Mesenchymal stem cell (in vitro differentiated cells and primary cell): ENCODE measurements around the gene SLC25A18.
"Not testable (repeated sequence)": the region's sequence is repeated elsewhere in the genome, so short reads cannot be mapped to it uniquely, and the experiment has no call there.

Experiments
- DNase-seq: peaks from one replicate; pipeline ENCODE4 v3.0.0-alpha.2; 2013
- H2AFZ ChIP-seq: one replicate; pipeline ENCODE4 v1.6.1; 2013; ENCODE audit warnings: low read depth, mild to moderate bottlenecking, control low read depth, inconsistent platforms, low read length, moderate library complexity
- H2AK5ac ChIP-seq: 2 replicates; pipeline ENCODE4 v1.6.1; 2013; ENCODE audit warnings: low read length, moderate library complexity, mild to moderate bottlenecking, inconsistent platforms; ENCODE audit not compliant: severe bottlenecking
- H2BK120ac ChIP-seq: one replicate; pipeline ENCODE4 v1.6.1; 2013; ENCODE audit warnings: low read depth, mild to moderate bottlenecking, inconsistent platforms, low read length, moderate library complexity
- H2BK12ac ChIP-seq, 2 experiments: one replicate each; pipeline ENCODE4 v1.6.1; 2013; ENCODE audit warnings: inconsistent platforms in 2 of 2, low read length in 2 of 2, mild to moderate bottlenecking in 2 of 2, moderate library complexity in 2 of 2, control low read depth in 1 of 2
- H2BK15ac ChIP-seq: one replicate; pipeline ENCODE4 v1.6.1; 2013; ENCODE audit warnings: mild to moderate bottlenecking, low read depth, inconsistent platforms; ENCODE audit not compliant: poor library complexity, severe bottlenecking
- H2BK5ac ChIP-seq: 2 replicates; pipeline ENCODE4 v1.6.1; 2013; ENCODE audit warnings: low read depth, mild to moderate bottlenecking, low read length, control low read depth, inconsistent platforms; ENCODE audit not compliant: poor library complexity, severe bottlenecking
- H3K14ac ChIP-seq, 2 experiments: one replicate each; pipeline ENCODE4 v1.6.1; 2013; ENCODE audit warnings: inconsistent platforms in 2 of 2, low read length in 2 of 2, control low read depth in 1 of 2, mild to moderate bottlenecking in 1 of 2, moderate library complexity in 1 of 2
- H3K18ac ChIP-seq, 2 experiments: one replicate each; pipeline ENCODE4 v1.6.1; 2013; ENCODE audit warnings: inconsistent platforms in 2 of 2, low read length in 2 of 2, control low read depth in 1 of 2, low read depth in 1 of 2, mild to moderate bottlenecking in 1 of 2
- H3K23ac ChIP-seq, 2 experiments: one replicate each; pipeline ENCODE4 v1.6.1; 2013; ENCODE audit warnings: inconsistent platforms in 2 of 2, low read length in 2 of 2, mild to moderate bottlenecking in 2 of 2, moderate library complexity in 2 of 2, control low read depth in 1 of 2
- H3K27ac ChIP-seq: 2 replicates; pipeline ENCODE4 v1.5.1; 2013; ENCODE audit warnings: mild to moderate bottlenecking, moderate library complexity, low read length, control low read depth, inconsistent platforms; ENCODE audit not compliant: poor library complexity, severe bottlenecking
- H3K27me3 ChIP-seq, 2 experiments: 2 replicates each; pipeline versions ENCODE4 v1.6.1 to v1.7.0; 2013; ENCODE audit warnings: low read length in 2 of 2, mild to moderate bottlenecking in 2 of 2, moderate library complexity in 2 of 2, control low read depth in 1 of 2, inconsistent platforms in 1 of 2; ENCODE audit not compliant: control insufficient read depth in 1 of 2, insufficient read depth in 1 of 2
- H3K36me3 ChIP-seq, 2 experiments: 2 replicates each; pipeline versions ENCODE4 v1.6.1 to v1.7.0; 2013; ENCODE audit warnings: low read length in 2 of 2, control low read depth in 1 of 2, inconsistent platforms in 1 of 2, low read depth in 1 of 2, mild to moderate bottlenecking in 1 of 2; ENCODE audit not compliant: insufficient read depth in 2 of 2, control insufficient read depth in 1 of 2
- H3K4ac ChIP-seq, 2 experiments: one replicate each; pipeline ENCODE4 v1.6.1; 2013; ENCODE audit warnings: inconsistent platforms in 2 of 2, low read length in 2 of 2, mild to moderate bottlenecking in 2 of 2, moderate library complexity in 2 of 2, control low read depth in 1 of 2, low read depth in 1 of 2
- H3K4me1 ChIP-seq: 2 replicates; pipeline ENCODE4 v1.6.1; 2013; ENCODE audit warnings: low read depth, low read length, control low read depth; ENCODE audit not compliant: control insufficient read depth, insufficient read depth
- H3K4me2 ChIP-seq: 2 replicates; pipeline ENCODE4 v1.6.1; 2013; ENCODE audit warnings: low read length, mild to moderate bottlenecking, inconsistent platforms; ENCODE audit not compliant: poor library complexity, severe bottlenecking
- H3K4me3 ChIP-seq, 2 experiments: 2 replicates each; pipeline versions ENCODE4 v1.5.1 to v1.7.0; 2013; ENCODE audit warnings: low read length in 2 of 2, mild to moderate bottlenecking in 2 of 2, control low read depth in 1 of 2, low read depth in 1 of 2; ENCODE audit not compliant: insufficient read depth in 1 of 2
- H3K79me1 ChIP-seq: replicated peaks from 2 replicates; pipeline ENCODE4 v1.6.1; 2013; ENCODE audit warnings: mild to moderate bottlenecking, control low read depth, low read length, inconsistent platforms; ENCODE audit not compliant: poor library complexity, severe bottlenecking
- H3K9ac ChIP-seq: 2 replicates; pipeline ENCODE4 v1.7.0; 2013; ENCODE audit warnings: mild to moderate bottlenecking, low read length, moderate library complexity
- H3K9me3 ChIP-seq: 2 replicates; pipeline ENCODE4 v1.7.0; 2013; ENCODE audit warnings: mild to moderate bottlenecking, low read length; ENCODE audit not compliant: control insufficient read depth
- H4K8ac ChIP-seq: one replicate; pipeline ENCODE4 v1.6.1; 2013; ENCODE audit warnings: inconsistent platforms, mild to moderate bottlenecking, low read length, moderate library complexity
- H4K91ac ChIP-seq: one replicate; pipeline ENCODE4 v1.6.1; 2013; ENCODE audit warnings: mild to moderate bottlenecking, low read length, inconsistent platforms
- whole genome bisulfite sequencing: methylation state at CpG from one replicate; pipeline ENCODE4 v1.1.7; 2013; ENCODE audit warnings: mixed read lengths; 5-methylcytosine and 5-hydroxymethylcytosine counted together

Gene SLC25A18

DNA sequence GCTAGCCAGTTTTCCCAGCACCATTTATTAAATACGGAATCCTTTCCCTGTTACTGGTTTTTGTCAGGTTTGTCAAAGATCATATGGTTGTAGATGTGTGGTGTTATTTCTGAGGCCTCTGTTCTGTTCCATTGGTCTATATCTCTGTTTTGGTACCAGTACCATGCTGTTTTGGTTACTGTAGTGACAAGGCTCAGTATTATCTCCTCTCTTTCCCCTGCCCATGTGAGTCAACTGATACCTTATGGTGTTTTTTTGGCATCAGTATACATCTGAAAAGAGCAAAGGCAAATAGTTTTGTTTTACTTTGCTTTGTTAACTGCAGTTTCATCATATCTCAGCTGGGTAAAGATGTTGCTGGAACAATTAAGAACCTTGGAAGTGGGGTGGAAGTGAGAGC lies 41.3 kb upstream of the SLC25A18 start:
- H3K27me3 ChIP-seq: peaks cover 10 to 14% of the 10 kb centered on the region in 2 experiments
- not testable (repeated sequence) for H3K14ac ChIP-seq, H3K4me1 ChIP-seq, H4K8ac ChIP-seq, H2BK12ac ChIP-seq, H3K4me2 ChIP-seq, H4K91ac ChIP-seq, H2BK5ac ChIP-seq, H3K18ac ChIP-seq, H3K23ac ChIP-seq, H3K36me3 ChIP-seq, H2AFZ ChIP-seq, H3K27ac ChIP-seq, H3K4me3 ChIP-seq, H3K4ac ChIP-seq, H2AK5ac ChIP-seq, H3K9ac ChIP-seq, DNase-seq, H2BK15ac ChIP-seq, H2BK120ac ChIP-seq, H3K9me3 ChIP-seq, H3K79me1 ChIP-seq
- 83% methylated on average over 1 of the region's 1 CpG for WGBS

DNA sequence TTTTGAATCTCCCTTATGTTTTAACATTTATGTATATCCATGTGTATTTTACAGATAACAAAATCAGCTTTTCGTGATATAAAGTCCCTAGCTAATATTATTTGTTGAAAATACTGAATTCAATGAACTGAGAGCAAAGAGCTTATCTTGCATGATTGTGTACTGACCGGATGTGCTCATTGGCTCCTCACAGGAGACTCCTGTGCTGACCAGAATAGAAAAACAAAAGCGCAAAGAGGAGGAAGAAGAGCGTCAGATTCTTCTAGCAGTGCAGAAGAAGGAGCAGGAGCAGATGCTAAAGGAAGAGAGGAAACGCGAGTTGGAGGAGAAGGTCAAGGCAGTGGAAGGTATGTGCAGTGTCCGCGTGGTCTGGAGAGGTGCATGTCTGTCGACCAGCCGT lies 39.4 kb upstream of the SLC25A18 start:
- H3K18ac ChIP-seq: no peak overlapping the region
- H3K4me2 ChIP-seq: no peak overlapping the region
- no peak overlapping the region for H3K9ac ChIP-seq
- H2AFZ ChIP-seq: no peak overlapping the region
- no peak overlapping the region for H2BK15ac ChIP-seq
- H2BK120ac ChIP-seq: no peak overlapping the region
- H3K14ac ChIP-seq: no peak overlapping the region
- H3K23ac ChIP-seq: no peak overlapping the region
- H3K4ac ChIP-seq: no peak overlapping the region
- no peak for DNase-seq
- H3K36me3 ChIP-seq: no peaks in the 10 kb centered on the region
- H3K79me1 ChIP-seq: no peaks in the 10 kb centered on the region
- no peak overlapping the region for H2AK5ac ChIP-seq
- H3K27me3 ChIP-seq: peaks cover 1 to 5% of the 10 kb centered on the region in 2 experiments
- H2BK5ac ChIP-seq: no peak overlapping the region
- no peak overlapping the region for H4K8ac ChIP-seq
- H3K27ac ChIP-seq: no peak overlapping the region
- H3K4me3 ChIP-seq: no peak overlapping the region
- no peak overlapping the region for H2BK12ac ChIP-seq
- H3K4me1 ChIP-seq: no peaks in the 10 kb centered on the region
- H3K9me3 ChIP-seq: no peaks in the 10 kb centered on the region
- 94% methylated on average over 7 of the region's 10 CpGs for WGBS
- no peak overlapping the region for H4K91ac ChIP-seq

DNA sequence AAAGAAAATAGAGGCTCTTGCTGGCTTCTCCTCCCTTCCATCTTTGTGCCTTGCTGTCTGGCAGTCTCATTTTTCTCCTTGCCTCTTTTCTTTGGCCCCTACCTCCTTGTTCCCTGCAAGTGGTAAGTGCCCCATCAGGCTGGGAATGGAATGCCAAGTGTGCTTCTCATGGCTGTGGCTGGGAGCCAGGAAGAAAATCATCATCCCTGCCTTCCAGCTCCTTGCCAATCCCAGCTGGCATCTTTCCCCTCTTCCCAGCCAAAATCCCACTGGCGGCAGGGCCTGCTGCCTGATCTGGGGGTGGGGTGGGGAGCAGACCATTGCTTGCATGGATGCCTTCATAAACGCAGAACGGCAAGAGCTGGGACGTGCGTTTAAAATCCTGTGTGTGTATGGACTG lies 27.0 kb upstream of the SLC25A18 start:
- Histone ChIP-seq H3K23ac (no peak overlapping the region), H3K4ac (no peak overlapping the region), H2BK120ac (no peak overlapping the region)

DNA sequence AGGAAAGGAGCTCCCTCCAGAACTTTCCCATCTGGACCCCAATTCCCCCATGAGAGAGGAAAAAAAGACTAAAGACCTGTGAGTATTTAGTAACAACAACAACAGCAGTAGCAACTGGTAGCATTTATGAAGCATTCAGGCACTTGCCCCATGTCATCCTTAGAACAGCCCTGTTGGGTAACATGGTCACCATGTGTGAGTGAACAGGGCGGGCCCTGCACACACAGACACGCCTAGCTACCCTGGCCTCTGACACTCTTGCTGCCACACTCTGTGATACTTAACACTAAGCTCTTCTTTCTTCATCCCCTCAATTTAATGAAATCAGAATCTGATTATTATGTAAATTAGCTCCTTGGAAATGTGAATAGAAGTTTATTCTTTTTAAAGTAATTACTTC lies 26.1 kb upstream of the SLC25A18 start:
- Histone ChIP-seq H3K4me2 (no peak overlapping the region), H3K27ac (no peak overlapping the region), H3K23ac (no peak overlapping the region), H2BK12ac (no peak overlapping the region), H3K4me3 (no peak overlapping the region), H3K18ac (no peak overlapping the region), H2AK5ac (no peak overlapping the region), H3K36me3 (no peaks in the 10 kb centered on the region), H3K4me1 (no peaks in the 10 kb centered on the region), H3K79me1 (no peaks in the 10 kb centered on the region), H2BK5ac (no peak overlapping the region), H3K4ac (no peak overlapping the region), H4K8ac (no peak overlapping the region), H3K9ac (no peak overlapping the region), H2BK15ac (no peak overlapping the region), H3K14ac (no peak overlapping the region), H3K27me3 (peaks cover 3 to 16% of the 10 kb centered on the region in 2 experiments), H4K91ac (no peak overlapping the region), H2BK120ac (no peak overlapping the region), H3K9me3 (no peaks in the 10 kb centered on the region), H2AFZ (no peak overlapping the region)
- WGBS: 88% methylated on average over 2 of the region's 2 CpGs
- no peak for DNase-seq

More for the DNA sequence above, 27.0 kb upstream of the SLC25A18 start:
- H3K4me3 ChIP-seq: no peak overlapping the region
- no peak overlapping the region for H3K14ac ChIP-seq
- WGBS: 99% methylated on average over 5 of the region's 5 CpGs
- H3K27me3 ChIP-seq: peaks cover 3 to 12% of the 10 kb centered on the region in 2 experiments
- H2BK5ac ChIP-seq: no peak overlapping the region
- H3K79me1 ChIP-seq: no peaks in the 10 kb centered on the region
- no peak overlapping the region for H3K4me2 ChIP-seq
- no peaks in the 10 kb centered on the region for H3K9me3 ChIP-seq
- no peak overlapping the region for H4K91ac ChIP-seq
- no peak overlapping the region for H2AK5ac ChIP-seq
- no peak for DNase-seq
- H3K4me1 ChIP-seq: no peaks in the 10 kb centered on the region
- H2AFZ ChIP-seq: no peak overlapping the region
- no peak overlapping the region for H3K18ac ChIP-seq
- H3K27ac ChIP-seq: no peak overlapping the region
- no peak overlapping the region for H4K8ac ChIP-seq
- H2BK12ac ChIP-seq: no peak overlapping the region
- H3K9ac ChIP-seq: no peak overlapping the region
- H2BK15ac ChIP-seq: no peak overlapping the region
- no peaks in the 10 kb centered on the region for H3K36me3 ChIP-seq
